SK-N-MC (cell line): Measurements from ENCODE around the gene PDS5B.

Source experiments
- EZH2 ChIP-seq: fragments of 200-600 bp; sonication (generic); IDR thresholded peaks from one replicate; pipeline ENCODE4 v1.6.1; 2017; ENCODE audit warnings: antibody characterized with exemption
- POLR2AphosphoS5 ChIP-seq: IDR thresholded peaks from 2 replicates; pipeline ENCODE4 v1.6.1; 2012; ENCODE audit warnings: mild to moderate bottlenecking, low read depth, low read length, borderline replicate concordance

DNA sequence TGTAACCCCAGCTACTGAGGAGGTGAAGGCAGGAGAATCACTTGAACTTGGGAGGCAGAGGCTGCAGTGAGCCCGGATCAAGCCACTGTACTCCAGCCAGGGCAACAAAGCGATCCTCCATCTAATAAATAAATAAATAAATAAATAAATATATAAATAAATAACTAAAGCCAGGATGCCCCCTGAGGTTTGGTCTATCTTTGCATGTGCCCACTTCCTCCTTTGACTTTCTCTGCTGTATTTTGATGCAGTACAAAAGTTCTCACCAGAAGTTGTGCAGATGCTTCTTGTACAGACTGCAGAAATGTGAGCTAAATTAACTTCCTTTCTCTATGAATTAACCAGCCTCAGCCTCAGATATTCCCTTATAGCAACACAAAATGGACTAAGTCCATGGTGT, 41.2 kb upstream of the PDS5B start:
- TF ChIP-seq EZH2 = no peak
- no peak for TF ChIP-seq POLR2AphosphoS5
